Measurements from ENCODE around the gene ELOVL2. TPM values are rescaled to one million over a fixed set of nuclear protein-coding genes. Genes with fewer than 3 reads are reported as not detected.

The ELOVL2 gene
- total and polyA plus RNA-seq, 2 donors (not counting 1 experiment from before 2014, with no cell fraction given), result not detected

GRCh38 chr6:11036351-11036740 is 7.8 kb downstream of the ELOVL2 start:
- H3K27me3 Mint-ChIP-seq, result peaks cover 66% of the 10 kb centered on the region
- no peaks in the 10 kb centered on the region for H4K20me1 ChIP-seq (ENCODE audit: control insufficient read depth, insufficient read depth, low read length, poor library complexity, severe bottlenecking)

More at GRCh38 chr6:11036351-11036740, 7.8 kb downstream of the ELOVL2 start:
- no peak for DNase-seq
- Histone ChIP-seq H3K79me2 (ENCODE audit: control insufficient read depth, insufficient read depth, low read length) (no peaks in the 10 kb centered on the region), H3K27ac (ENCODE audit: low read length in 2 of 2) (no peak overlapping the region), H3K27me3 (replicated peaks in 1 of 4; ENCODE audit: control extremely low read depth in 1 of 4, control insufficient read depth in 3 of 4, insufficient read depth in 4 of 4, low read length in 3 of 4) (peaks cover 0 to 24% (median 1%) of the 10 kb centered on the region in 4 experiments), H2AFZ (ENCODE audit: insufficient read depth, low read depth, low read length, poor library complexity, severe bottlenecking) (no peak overlapping the region), H3K9ac (ENCODE audit: low read length) (no peak overlapping the region), H3K4me2 (replicated peaks; ENCODE audit: low read depth, low read length, poor library complexity, severe bottlenecking) (no peak overlapping the region), H3K9me3 (ENCODE audit: control extremely low read depth in 1 of 3, control insufficient read depth in 2 of 3, insufficient read depth in 1 of 3, low read length in 2 of 3) (no peaks in the 10 kb centered on the region), H3K4me3 (ENCODE audit: control extremely low read depth in 1 of 5, extremely low read depth in 1 of 5, insufficient read depth in 1 of 5, low read depth in 2 of 5, low read length in 4 of 5) (no peak overlapping the region), H3K36me3 (replicated peaks in 1 of 2; ENCODE audit: control extremely low read depth in 1 of 2, control insufficient read depth in 1 of 2, extremely low read depth in 1 of 2, insufficient read depth in 2 of 2, low read length in 1 of 2) (no peaks in the 10 kb centered on the region), H3K4me1 (ENCODE audit: control insufficient read depth in 2 of 2, insufficient read depth in 2 of 2, low read length in 2 of 2) (no peaks in the 10 kb centered on the region)
- H3K9me3 Mint-ChIP-seq (ENCODE audit: insufficient read depth), result no peaks in the 10 kb centered on the region
- 80% methylated on average over 3 of the region's 4 CpGs for WGBS (ENCODE audit: insufficient coverage)
- ATAC-seq (ENCODE audit: low read depth), result no peak
- TF ChIP-seq EZH2 (IDR thresholded peaks at IDR 0.05; ENCODE audit: borderline replicate concordance, insufficient read depth, low read depth, low read length, poor library complexity, severe bottlenecking), result no peak
- TF ChIP-seq CTCF (IDR thresholded peaks at IDR 0.05), result no peak
- CTCF ChIA-PET, result no interaction called here
- no peaks in the 10 kb centered on the region for H3K4me1 Mint-ChIP-seq
- intact Hi-C loops (cut with micrococcal nuclease), result no loop called here
- POLR2A ChIA-PET, result no interaction called here
- H3K4me3 Mint-ChIP-seq, result no peak overlapping the region
- H3K27ac Mint-ChIP-seq, result no peak overlapping the region

Data from B cell (primary cell).